ENCODE data around the gene FOXJ2. TPM values are rescaled to one million over a fixed set of nuclear protein-coding genes. Genes with fewer than 3 reads are reported as not detected.
"Not testable (repeated sequence)": the region's sequence is repeated elsewhere in the genome, so short reads cannot be mapped to it uniquely, and the experiment has no call there.

FOXJ2 gene
- total RNA-seq, 4 donors from 2014 or later: 11.6 to 15.7 (median 12.5) TPM

DNA sequence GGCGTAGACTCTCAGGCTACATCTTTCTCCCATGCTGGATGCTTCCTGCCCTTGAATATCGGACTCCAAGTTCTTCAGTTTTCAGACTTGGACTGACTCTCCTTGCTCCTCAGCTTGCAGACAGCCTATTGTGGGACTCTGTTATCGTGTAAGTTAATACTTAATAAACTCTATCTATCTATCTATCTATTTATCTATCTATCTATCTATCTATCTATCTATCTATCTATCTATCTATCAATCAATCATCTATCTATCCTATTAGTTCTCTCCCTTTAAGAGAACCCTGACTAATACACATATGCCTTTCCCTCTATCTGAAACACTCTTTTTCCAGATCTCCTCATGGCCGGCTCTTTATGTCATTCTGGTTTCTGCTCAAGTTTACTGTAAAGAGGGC, 27.6 kb upstream of the FOXJ2 start:
- in situ Hi-C loops (cut with MboI; ENCODE audit: low pct_ligation_motif_present in 1 of 4, low pct_unique_long_range_greater_than_20kb in 1 of 4, low sequenced_read_pairs in 3 of 4): loop anchor here in 1 of 4 donors (25.0 kb wide), 1 partner anchor 143 kb away; the partner anchor contains the start of gene SLC2A14
- DNase-seq; H3K36me3 ChIP-seq; H3K4me1 ChIP-seq; intact Hi-C loops (cut with DNase I; ENCODE audit: low total_unique reads); H3K27me3 ChIP-seq; H3K9me3 ChIP-seq; H3K4me3 ChIP-seq; H3K27ac ChIP-seq: not testable (repeated sequence)
- WGBS, 2 donors (ENCODE audit: low coverage in 1 of 2): 84 to 90% methylated on average over 3 to 4 of the region's 4 CpGs

DNA sequence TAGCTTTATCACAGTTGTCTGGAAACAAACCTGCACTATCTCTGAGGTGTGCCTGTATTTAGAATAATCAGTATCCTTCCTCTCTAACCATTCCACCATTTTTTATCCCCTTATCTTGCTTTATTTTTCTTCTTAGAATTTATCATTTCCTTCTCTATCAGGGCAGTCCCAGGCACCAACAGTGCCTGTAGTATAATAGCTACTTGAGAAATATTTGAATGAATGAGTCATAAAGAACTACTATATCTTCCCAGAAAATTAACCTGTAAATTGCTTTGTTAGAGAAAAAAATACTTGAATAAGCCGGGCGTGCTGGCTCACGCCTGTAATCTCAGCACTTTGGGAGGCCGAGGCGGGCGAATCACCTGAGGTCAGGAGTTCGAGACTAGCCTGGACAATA, 21.2 kb upstream of the FOXJ2 start:
- Histone ChIP-seq H3K36me3 (no peaks in the 10 kb centered on the region), H3K27ac (no peak overlapping the region), H3K9me3 (no peaks in the 10 kb centered on the region), H3K27me3 (peaks cover 33% of the 10 kb centered on the region), H3K4me3 (no peak overlapping the region), H3K4me1 (no peaks in the 10 kb centered on the region)
- TF ChIP-seq, protein P1, sequence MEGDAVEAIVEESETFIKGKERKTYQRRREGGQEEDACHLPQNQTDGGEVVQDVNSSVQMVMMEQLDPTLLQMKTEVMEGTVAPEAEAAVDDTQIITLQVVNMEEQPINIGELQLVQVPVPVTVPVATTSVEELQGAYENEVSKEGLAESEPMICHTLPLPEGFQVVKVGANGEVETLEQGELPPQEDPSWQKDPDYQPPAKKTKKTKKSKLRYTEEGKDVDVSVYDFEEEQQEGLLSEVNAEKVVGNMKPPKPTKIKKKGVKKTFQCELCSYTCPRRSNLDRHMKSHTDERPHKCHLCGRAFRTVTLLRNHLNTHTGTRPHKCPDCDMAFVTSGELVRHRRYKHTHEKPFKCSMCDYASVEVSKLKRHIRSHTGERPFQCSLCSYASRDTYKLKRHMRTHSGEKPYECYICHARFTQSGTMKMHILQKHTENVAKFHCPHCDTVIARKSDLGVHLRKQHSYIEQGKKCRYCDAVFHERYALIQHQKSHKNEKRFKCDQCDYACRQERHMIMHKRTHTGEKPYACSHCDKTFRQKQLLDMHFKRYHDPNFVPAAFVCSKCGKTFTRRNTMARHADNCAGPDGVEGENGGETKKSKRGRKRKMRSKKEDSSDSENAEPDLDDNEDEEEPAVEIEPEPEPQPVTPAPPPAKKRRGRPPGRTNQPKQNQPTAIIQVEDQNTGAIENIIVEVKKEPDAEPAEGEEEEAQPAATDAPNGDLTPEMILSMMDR (IDR thresholded peaks at IDR 0.05): no peak
- TF ChIP-seq EP300 (IDR thresholded peaks at IDR 0.05; ENCODE audit: low read depth) (no peak), POLR2AphosphoS5 (IDR thresholded peaks at IDR 0.05) (no peak), POLR2A (IDR thresholded peaks at IDR 0.05) (no peak)
- in situ Hi-C loops (cut with MboI; ENCODE audit: low pct_ligation_motif_present in 1 of 4, low pct_unique_long_range_greater_than_20kb in 1 of 4, low sequenced_read_pairs in 3 of 4): loop anchor here in 1 of 4 donors (25.0 kb wide), 1 partner anchor 149 kb away; the partner anchor contains the start of gene SLC2A14
- no peak for DNase-seq
- intact Hi-C loops (cut with DNase I; ENCODE audit: low total_unique reads): no loop called here
- WGBS, 2 donors (ENCODE audit: low coverage in 1 of 2): 79 to 92% methylated on average over 7 of the region's 7 CpGs

DNA sequence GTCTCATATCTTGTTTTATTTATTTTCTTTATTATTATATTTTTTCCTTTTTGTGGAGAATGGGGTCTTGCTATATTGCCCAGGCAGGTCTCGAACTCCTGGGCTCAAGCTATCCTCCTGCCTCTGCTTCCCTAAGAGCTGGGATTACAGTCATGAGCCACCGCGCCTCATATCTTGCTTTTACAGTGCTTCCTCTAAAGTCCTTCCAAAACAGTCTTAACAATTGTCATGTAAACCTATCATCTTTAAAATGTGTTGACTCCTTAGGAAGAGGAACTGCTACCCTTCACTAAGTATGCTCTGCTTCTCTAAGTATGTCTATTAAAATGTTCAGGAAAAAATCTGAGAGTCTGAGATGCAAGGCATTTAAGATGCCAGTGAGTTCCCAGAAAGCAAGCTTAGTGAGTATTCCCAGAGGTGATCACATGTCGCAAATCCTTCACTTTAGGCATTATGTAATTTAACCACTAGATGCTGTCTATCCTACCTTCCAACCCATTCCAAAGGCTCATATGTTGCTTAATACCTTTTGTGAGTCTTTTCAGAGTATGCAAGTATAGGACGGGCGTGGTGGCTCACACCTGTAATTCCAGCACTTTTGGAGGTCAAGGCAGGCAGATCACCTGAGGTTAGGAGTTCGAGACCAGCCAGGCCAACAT, 19.7 kb upstream of the FOXJ2 start:
- peaks cover 47% of the 10 kb centered on the region for H3K27me3 ChIP-seq
- H3K4me1 ChIP-seq: no peaks in the 10 kb centered on the region
- no peak overlapping the region for H3K27ac ChIP-seq
- H3K9me3 ChIP-seq: no peaks in the 10 kb centered on the region
- in situ Hi-C loops (cut with MboI; ENCODE audit: low pct_ligation_motif_present in 1 of 4, low pct_unique_long_range_greater_than_20kb in 1 of 4, low sequenced_read_pairs in 3 of 4): loop anchor here in 1 of 4 donors (25.0 kb wide), 1 partner anchor 150 kb away; the partner anchor contains the start of gene SLC2A14
- H3K36me3 ChIP-seq: no peaks in the 10 kb centered on the region
- H3K4me3 ChIP-seq: no peak overlapping the region
- 69 to 71% methylated on average over 3 to 7 of the region's 7 CpGs for WGBS, 2 donors (ENCODE audit: low coverage in 1 of 2)
- intact Hi-C loops (cut with DNase I; ENCODE audit: low total_unique reads): no loop called here
- TF ChIP-seq, protein P1 (IDR thresholded peaks at IDR 0.05): no peak
- TF ChIP-seq POLR2AphosphoS5 (IDR thresholded peaks at IDR 0.05) (no peak), POLR2A (IDR thresholded peaks at IDR 0.05) (no peak), EP300 (IDR thresholded peaks at IDR 0.05; ENCODE audit: low read depth) (no peak)
- no peak for DNase-seq

DNA sequence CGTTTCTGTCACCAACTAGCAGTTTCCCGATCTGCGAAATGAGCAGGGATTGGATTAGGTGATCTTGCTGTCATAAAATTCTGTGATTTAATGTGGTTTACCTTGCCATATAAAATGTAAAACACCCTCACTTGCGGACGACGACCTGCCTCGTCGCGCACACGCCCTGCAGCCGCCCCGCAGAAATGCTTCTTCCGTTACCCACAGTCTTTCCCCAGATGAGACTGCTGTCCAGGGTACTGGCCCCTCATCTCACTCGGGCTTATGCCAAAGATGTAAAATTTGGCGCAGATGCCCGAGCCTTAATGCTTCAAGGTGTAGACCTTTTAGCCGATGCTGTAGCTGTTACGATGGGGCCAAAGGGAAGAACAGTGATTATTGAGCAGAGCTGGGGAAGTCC, 17.7 kb upstream of the FOXJ2 start:
- Histone ChIP-seq H3K4me1 (peaks cover 0 to 13% (median 8%) of the 10 kb centered on the region in 4 donors), H3K36me3 (no peaks in the 10 kb centered on the region), H3K27me3 (peaks cover 68% of the 10 kb centered on the region), H3K9me3 (no peaks in the 10 kb centered on the region), H3K27ac (no peak overlapping the region), H3K4me3 (no peak overlapping the region)
- intact Hi-C loops (cut with DNase I; ENCODE audit: low total_unique reads) (no loop called here), in situ Hi-C loops (cut with MboI; ENCODE audit: low pct_ligation_motif_present in 1 of 4, low pct_unique_long_range_greater_than_20kb in 1 of 4, low sequenced_read_pairs in 3 of 4) (loop anchor here in 1 of 4 donors (25.0 kb wide), 1 partner anchor 153 kb away; the partner anchor contains the start of gene SLC2A14)
- TF ChIP-seq POLR2AphosphoS5 (IDR thresholded peaks at IDR 0.05): no peak
- no peak for TF ChIP-seq POLR2A (IDR thresholded peaks at IDR 0.05)
- no peak for TF ChIP-seq EP300 (IDR thresholded peaks at IDR 0.05; ENCODE audit: low read depth)
- TF ChIP-seq, protein P1 (IDR thresholded peaks at IDR 0.05): no peak
- 75 to 76% methylated on average over 10 to 18 of the region's 18 CpGs for WGBS, 2 donors (ENCODE audit: low coverage in 1 of 2)
- no peak for DNase-seq

DNA sequence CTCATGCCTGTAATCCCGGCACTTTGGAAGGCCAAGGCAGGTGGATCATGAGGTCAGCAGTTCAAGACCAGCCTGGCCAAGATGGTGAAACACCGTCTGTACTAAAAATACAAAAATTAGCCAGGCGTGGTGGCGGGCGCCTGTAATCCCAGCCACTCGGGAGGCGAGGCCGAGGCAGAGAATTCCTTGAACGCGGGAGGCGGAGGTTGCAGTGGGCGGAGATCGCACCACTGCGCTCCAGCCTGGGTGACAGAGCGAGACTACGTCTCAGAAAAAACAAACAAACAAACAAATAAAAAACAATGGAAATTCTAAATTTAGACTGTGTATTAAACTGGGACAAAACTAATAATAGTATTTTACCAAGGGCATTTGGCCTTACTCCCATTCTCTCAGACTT, 14.3 kb upstream of the FOXJ2 start:
- 65 to 74% methylated on average over 7 to 16 of the region's 16 CpGs for WGBS, 2 donors (ENCODE audit: low coverage in 1 of 2)
- in situ Hi-C loops (cut with MboI; ENCODE audit: low pct_ligation_motif_present in 1 of 4, low pct_unique_long_range_greater_than_20kb in 1 of 4, low sequenced_read_pairs in 3 of 4): loop anchor here in 1 of 4 donors (25.0 kb wide), 1 partner anchor 156 kb away; the partner anchor contains the start of gene SLC2A14
- peaks cover 71% of the 10 kb centered on the region for H3K27me3 ChIP-seq
- peaks cover 0 to 13% (median 8%) of the 10 kb centered on the region in 4 donors for H3K4me1 ChIP-seq
- intact Hi-C loops (cut with DNase I; ENCODE audit: low total_unique reads); DNase-seq; H3K36me3 ChIP-seq; H3K9me3 ChIP-seq; H3K27ac ChIP-seq: not testable (repeated sequence)
- peak overlapping the region in 1 of 4 donors; percentile 44 for H3K4me3 ChIP-seq

Measured in transverse colon (tissue), 4 donors.